H1 (cell line): ENCODE data around the gene CADPS. TPM values are rescaled to one million over a fixed set of nuclear protein-coding genes. Genes with fewer than 3 reads are reported as not detected.

Experiments used
- CTCF ChIA-PET: fragments of 300-600 bp; sonication (Branson Sonifier 250); formaldehyde crosslinking; loops from one replicate; lab custom pipeline; 2021; ENCODE audit not compliant: partially characterized antibody; lab: Charles Lee
- POLR2A ChIA-PET: fragments of 300-600 bp; sonication (Branson Sonifier 250); formaldehyde crosslinking; loops from one replicate; lab custom pipeline; 2021; ENCODE audit warnings: inconsistent platforms; ENCODE audit not compliant: partially characterized antibody; lab: Charles Lee
- DNase-seq, 2 experiments: peaks; one replicate each; pipeline versions ENCODE4 v3.0.0 to v3.0.0-alpha.2; 2010 to 2022; ENCODE audit warnings: low spot score in 2 of 2, low read depth in 1 of 2, mixed read lengths in 1 of 2
- FAIRE-seq: peaks from 2 replicates; lab custom pipeline; 2011; peaks lifted over from hg19 to GRCh38; lab: Jason Lieb, UNC
- H2AFZ ChIP-seq: 2 replicates; pipeline ENCODE4 v1.8.1; 2012; ENCODE audit warnings: low read length, inconsistent platforms
- H2AK5ac ChIP-seq: 2 replicates; pipeline ENCODE4 v1.6.1; 2013; ENCODE audit warnings: low read depth, low read length
- H2BK120ac ChIP-seq: replicated peaks from 2 replicates; pipeline ENCODE3; 2013; ENCODE audit warnings: low read depth, low read length, inconsistent platforms
- H2BK12ac ChIP-seq: 2 replicates; pipeline ENCODE4 v1.6.1; 2013; ENCODE audit warnings: low read depth, low read length
- H2BK15ac ChIP-seq: 2 replicates; pipeline ENCODE4 v1.6.1; 2013; ENCODE audit warnings: low read length
- H2BK20ac ChIP-seq: 2 replicates; pipeline ENCODE4 v1.6.1; 2013; ENCODE audit warnings: low read length
- H2BK5ac ChIP-seq: 2 replicates; pipeline ENCODE4 v1.6.1; 2013; ENCODE audit warnings: low read depth, low read length
- H3K14ac ChIP-seq: 2 replicates; pipeline ENCODE4 v1.6.1; 2013; ENCODE audit warnings: inconsistent platforms; ENCODE audit not compliant: insufficient read length
- H3K18ac ChIP-seq: 2 replicates; pipeline ENCODE4 v1.6.1; 2013; ENCODE audit warnings: low read length; ENCODE audit errors: extremely low read depth
- H3K23ac ChIP-seq: 2 replicates; pipeline ENCODE4 v1.6.1; 2013; ENCODE audit warnings: inconsistent platforms; ENCODE audit not compliant: insufficient read length
- H3K23me2 ChIP-seq: 2 replicates; pipeline ENCODE4 v1.6.1; 2013; ENCODE audit warnings: low read depth, low read length
- H3K27ac ChIP-seq: 2 replicates; pipeline ENCODE4 v1.6.1; 2011; ENCODE audit warnings: low read depth, low read length, inconsistent platforms
- H3K27me3 ChIP-seq, 4 experiments: replicated peaks in 1 of 4; 1 replicate in 1 of 4; 2 replicates in 3 of 4; pipeline versions ENCODE4 v1.6.1 to v1.8.1; 2011 to 2013; ENCODE audit warnings: low read length in 3 of 4, mild to moderate bottlenecking in 3 of 4, inconsistent platforms in 2 of 4, mixed read lengths in 2 of 4, moderate library complexity in 1 of 4; ENCODE audit not compliant: control insufficient read depth in 3 of 4, insufficient read depth in 3 of 4; ENCODE audit errors: extremely low read depth in 1 of 4
- H3K36me3 ChIP-seq, 4 experiments: 2 replicates each; pipeline versions ENCODE4 v1.6.1 to v1.8.1; 2011 to 2013; ENCODE audit warnings: mild to moderate bottlenecking in 4 of 4, low read length in 3 of 4, moderate library complexity in 2 of 4, control low read depth in 1 of 4, inconsistent platforms in 1 of 4; ENCODE audit not compliant: insufficient read depth in 4 of 4, control insufficient read depth in 2 of 4
- H3K4ac ChIP-seq: replicated peaks from 2 replicates; pipeline ENCODE3; 2013; ENCODE audit warnings: low read length, low read depth, mixed read lengths, inconsistent platforms; ENCODE audit not compliant: insufficient read length
- H3K4me1 ChIP-seq, 4 experiments: replicated peaks in 1 of 4; 1 replicate in 1 of 4; 2 replicates in 3 of 4; pipeline versions ENCODE4 v1.6.1 to v1.8.1; 2011 to 2013; ENCODE audit warnings: low read length in 3 of 4, inconsistent platforms in 2 of 4, mixed read lengths in 1 of 4; ENCODE audit not compliant: insufficient read depth in 4 of 4, control insufficient read depth in 3 of 4
- H3K4me2 ChIP-seq, 2 experiments: 2 replicates each; pipeline versions ENCODE4 v1.6.1 to v1.8.1; 2011 to 2013; ENCODE audit warnings: low read depth in 2 of 2, low read length in 2 of 2, control low read depth in 1 of 2, inconsistent platforms in 1 of 2, mild to moderate bottlenecking in 1 of 2; ENCODE audit not compliant: insufficient read depth in 1 of 2
- H3K4me3 ChIP-seq, 4 experiments: fragments of 200-600, 300-600 bp in 1 of 4; sonication (generic), shearing (Covaris generic), sonication (Bioruptor Twin) in 1 of 4; 2 replicates each; pipeline versions ENCODE4 v1.5.1 to v1.8.1; 2011 to 2016; ENCODE audit warnings: low read length in 4 of 4, low read depth in 3 of 4, control low read depth in 2 of 4, inconsistent platforms in 2 of 4, mild to moderate bottlenecking in 2 of 4, mixed read lengths in 1 of 4, moderate library complexity in 1 of 4; ENCODE audit not compliant: insufficient read depth in 2 of 4; ENCODE audit errors: extremely low read depth in 1 of 4
- H3K56ac ChIP-seq: replicated peaks from 2 replicates; pipeline ENCODE3; 2013; ENCODE audit warnings: low read depth, mild to moderate bottlenecking, mixed read lengths, low read length, inconsistent platforms; ENCODE audit not compliant: insufficient read length
- H3K79me1 ChIP-seq: 2 replicates; pipeline ENCODE4 v1.6.1; 2013; ENCODE audit warnings: low read depth, low read length, control low read depth
- H3K79me2 ChIP-seq, 2 experiments: 2 replicates each; pipeline versions ENCODE4 v1.6.1 to v1.8.1; 2012 to 2013; ENCODE audit warnings: low read length in 2 of 2, mild to moderate bottlenecking in 2 of 2, inconsistent platforms in 1 of 2; ENCODE audit not compliant: insufficient read depth in 2 of 2, control insufficient read depth in 1 of 2
- H3K9ac ChIP-seq, 4 experiments: replicated peaks in 1 of 4; 1 replicate in 1 of 4; 2 replicates in 3 of 4; pipeline versions ENCODE4 v1.6.1 to v1.8.1; 2011 to 2013; ENCODE audit warnings: low read depth in 3 of 4, low read length in 3 of 4, control low read depth in 2 of 4, mild to moderate bottlenecking in 2 of 4, moderate library complexity in 2 of 4, inconsistent platforms in 1 of 4; ENCODE audit errors: extremely low read depth in 1 of 4
- H3K9me3 ChIP-seq, 2 experiments: 2 replicates each; pipeline versions ENCODE4 v1.6.1 to v1.8.1; 2012 to 2013; ENCODE audit warnings: mild to moderate bottlenecking in 2 of 2, moderate library complexity in 2 of 2, control low read depth in 1 of 2, inconsistent platforms in 1 of 2, low read depth in 1 of 2, low read length in 1 of 2, mixed read lengths in 1 of 2; ENCODE audit not compliant: insufficient read depth in 2 of 2
- H4K20me1 ChIP-seq, 2 experiments: replicated peaks in 1 of 2; 2 replicates each; pipeline versions ENCODE3 to v1.8.1; 2011 to 2013; ENCODE audit warnings: inconsistent platforms in 2 of 2, low read length in 2 of 2, mild to moderate bottlenecking in 1 of 2; ENCODE audit not compliant: insufficient read depth in 2 of 2, control insufficient read depth in 1 of 2
- H4K5ac ChIP-seq: 2 replicates; pipeline ENCODE4 v1.6.1; 2013; ENCODE audit warnings: low read length, low read depth, mixed read lengths, inconsistent platforms; ENCODE audit not compliant: insufficient read length
- H4K8ac ChIP-seq: 2 replicates; pipeline ENCODE4 v1.8.0; 2013; ENCODE audit warnings: mild to moderate bottlenecking, moderate library complexity, low read length, inconsistent platforms; ENCODE audit not compliant: insufficient read depth; ENCODE audit errors: extremely low read depth
- H4K91ac ChIP-seq: replicated peaks from 2 replicates; pipeline ENCODE3; 2013; ENCODE audit warnings: low read length, mixed read lengths, inconsistent platforms; ENCODE audit not compliant: insufficient read length
- ATF3 ChIP-seq: IDR thresholded peaks from 2 replicates; pipeline ENCODE4 v1.6.1; 2011; ENCODE audit warnings: low read depth, mild to moderate bottlenecking, low read length; ENCODE audit not compliant: insufficient read depth
- E2F6 ChIP-seq: IDR thresholded peaks from 2 replicates; pipeline ENCODE4 v1.6.1; 2012; ENCODE audit warnings: inconsistent platforms
- EZH2 ChIP-seq: fragments of 200-600 bp; sonication (generic); IDR thresholded peaks from 2 replicates; pipeline ENCODE4 v1.7.1; 2012; ENCODE audit warnings: low read depth, mild to moderate bottlenecking, moderate library complexity, low read length, inconsistent platforms; ENCODE audit not compliant: severe bottlenecking
- HDAC2 ChIP-seq, 2 experiments: fragments of 300-600 bp in 1 of 2; sonication (generic) in 1 of 2; IDR thresholded peaks; 2 replicates each; pipeline ENCODE4 v1.6.1; 2011 to 2012; ENCODE audit warnings: low read depth in 2 of 2, low read length in 2 of 2, mild to moderate bottlenecking in 2 of 2, moderate library complexity in 2 of 2, borderline replicate concordance in 1 of 2, inconsistent platforms in 1 of 2
- HDAC6 ChIP-seq: IDR thresholded peaks from one replicate; pipeline ENCODE4 v1.7.1; 2012; ENCODE audit warnings: low read depth, mild to moderate bottlenecking, inconsistent platforms, low read length, moderate library complexity
- MAX ChIP-seq: IDR thresholded peaks from 2 replicates; pipeline ENCODE4 v1.6.1; 2012; ENCODE audit warnings: inconsistent platforms
- POLR2AphosphoS5 ChIP-seq: IDR thresholded peaks from 2 replicates; pipeline ENCODE4 v1.6.1; 2011; ENCODE audit warnings: low read depth, low read length
- SUZ12 ChIP-seq: fragments of 200-600 bp; sonication (generic); IDR thresholded peaks from 2 replicates; pipeline ENCODE4 v1.6.1; 2012; ENCODE audit warnings: mild to moderate bottlenecking, inconsistent platforms, low read length, moderate library complexity, mixed read lengths
- WGBS, 2 experiments: shearing (Covaris generic) in 1 of 2; methylation state at CpG; one replicate each; pipeline versions ENCODE4 v1.1.6 to v1.1.7; 2013 to 2015; ENCODE audit warnings: low lambda C conversion rate in 2 of 2, mixed read lengths in 2 of 2, inconsistent platforms in 1 of 2, low coverage in 1 of 2, missing lambda C conversion rate in 1 of 2; ENCODE audit not compliant: insufficient replicate concordance in 2 of 2, insufficient coverage in 1 of 2, insufficient read length in 1 of 2; ENCODE audit errors: extremely low coverage in 1 of 2, missing lambda C conversion rate in 1 of 2; 5-methylcytosine and 5-hydroxymethylcytosine counted together
- polyA plus RNA-seq, 7 experiments: library from polyadenylated mRNA; depleted of rRNA in 3 of 7; stranded (reverse) in 5 of 7; unstranded in 2 of 7; fragments of >200 nt in 5 of 7; fragments of 200-250 nt in 2 of 7; gene quantifications; 1 replicate in 5 of 7; 2 replicates in 1 of 7; 4 replicates in 1 of 7; pipeline versions ENCODE4 v1.2.1 to v1.2.3, GENCODE V29; 2011 to 2013; ENCODE audit warnings: missing spikeins in 2 of 7, mixed read lengths in 2 of 7
- total RNA-seq: library from RNA; stranded (reverse); fragmentation: NEBNext Ultra II Directional; extraction: Animal tissue kit (Norgen Biotek cat#: 25700); gene quantifications from 2 replicates; pipeline ENCODE4 v1.2.1, GENCODE V29; 2021

CADPS gene
- total and polyA plus RNA-seq, 2 of the 8 experiments (the other 6 are each of a cell fraction or from before 2014, with no cell fraction given) = 7.1 to 10.2 TPM

GRCh38 chr3:62371720-62372591, 503.3 kb downstream of the CADPS start:
- H3K4me1 ChIP-seq = peaks cover 20 to 68% (median 44%) of the 10 kb centered on the region in 4 experiments
- CTCF ChIA-PET = interaction anchor here (0.7 to 2.1 kb wide), 5 partner anchors 12 to 187 kb away, joined by 3 to 8 read pairs (median 4); no protein-coding TSS in a partner anchor
- peak; percentile 80 for TF ChIP-seq MAX
- TF ChIP-seq HDAC2 (IDR thresholded peaks at IDR 0.05; ENCODE audit: borderline replicate concordance in 1 of 2, low read depth in 2 of 2, low read length in 2 of 2) = 0 out of 4 replicates have a peak, but pooled peaks of 1 of the 2 experiments have one; percentile 36
- TF ChIP-seq SUZ12 = no peak; the same call in 1 of the 2 replicates
- no peak for TF ChIP-seq HDAC6
- TF ChIP-seq ATF3 = no peak
- TF ChIP-seq E2F6 = peak; percentile 73
- TF ChIP-seq EZH2 = peak; percentile 65
- TF ChIP-seq POLR2AphosphoS5 = no peak

More at GRCh38 chr3:62371720-62372591, 503.3 kb downstream of the CADPS start:
- peaks cover 2 to 19% of the 10 kb centered on the region in 2 experiments for H4K20me1 ChIP-seq
- no peaks in the 10 kb centered on the region; a peak in 1 of 4 replicates for H3K9me3 ChIP-seq
- peak overlapping the region; percentile 84; the same call in 1 of the 2 replicates for H2BK12ac ChIP-seq
- H3K18ac ChIP-seq = peak overlapping the region; percentile 83
- POLR2A ChIA-PET = interaction anchor here (0.9 kb wide), 1 partner anchor 9 kb away, joined by 4 read pairs; no protein-coding TSS in a partner anchor
- WGBS, 2 experiments = 2% methylated on average over 62 of the region's 66 CpGs; no CpG with 5 or more reads in 1 of the 2 experiments
- no peak overlapping the region for H3K27ac ChIP-seq
- peak overlapping the region; percentile 90; the same call in 1 of the 2 replicates for H2BK20ac ChIP-seq
- H2BK5ac ChIP-seq = no peak overlapping the region
- H3K27me3 ChIP-seq = peaks cover 96 to 100% (median 99%) of the 10 kb centered on the region in 4 experiments
- no peaks in the 10 kb centered on the region for H3K79me2 ChIP-seq
- H3K79me1 ChIP-seq = no peaks in the 10 kb centered on the region
- H3K23ac ChIP-seq = no peak overlapping the region
- H4K5ac ChIP-seq = no peak overlapping the region
- no peak overlapping the region for H2BK120ac ChIP-seq
- peak in 1 of 2 experiments; percentile 76 for DNase-seq
- no peak overlapping the region for H3K56ac ChIP-seq
- H4K91ac ChIP-seq = no peak overlapping the region
- H3K14ac ChIP-seq = no peak overlapping the region
- H3K4me2 ChIP-seq = peak overlapping the region; percentile 69 to 90
- H2BK15ac ChIP-seq = no peak overlapping the region
- H3K23me2 ChIP-seq = peaks cover 2% of the 10 kb centered on the region; the same call in 1 of the 2 replicates
- no peak overlapping the region for H2AFZ ChIP-seq
- no peak overlapping the region for H3K4ac ChIP-seq
- no peak overlapping the region for H2AK5ac ChIP-seq
- H3K9ac ChIP-seq = no peak overlapping the region
- H3K36me3 ChIP-seq = 0 out of 8 replicates have a peak, but pooled peaks cover 0 to 4% (median 0%) of the 10 kb centered on the region in 4 experiments
- FAIRE-seq = no peak
- H4K8ac ChIP-seq = peak overlapping the region; percentile 76; the same call in 1 of the 2 replicates
- peak overlapping the region in 2 of 4 experiments; percentile 23 to 60; a peak in 3 of 8 replicates for H3K4me3 ChIP-seq
